GM12865 (cell line): ENCODE data around the gene LYRM4.
A peak's percentile ranks its signal among the peaks of the same experiment; 100 is the strongest.

Source experiments
- DNase-seq: peaks from one replicate; pipeline ENCODE4 v3.0.0; 2010; ENCODE audit warnings: low read depth
- H3K4me3 ChIP-seq: 2 replicates; pipeline ENCODE4 v1.5.1; 2011; ENCODE audit warnings: mild to moderate bottlenecking, low read depth, low read length, control low read depth
- TF ChIP-seq, protein P1 (sequence below): IDR thresholded peaks from 2 replicates; pipeline ENCODE4 v1.5.1; 2011; ENCODE audit warnings: low read length, control low read depth, low read depth, inconsistent platforms; ENCODE audit not compliant: insufficient read depth; ENCODE audit errors: missing control alignments

The LYRM4 gene

DNA sequence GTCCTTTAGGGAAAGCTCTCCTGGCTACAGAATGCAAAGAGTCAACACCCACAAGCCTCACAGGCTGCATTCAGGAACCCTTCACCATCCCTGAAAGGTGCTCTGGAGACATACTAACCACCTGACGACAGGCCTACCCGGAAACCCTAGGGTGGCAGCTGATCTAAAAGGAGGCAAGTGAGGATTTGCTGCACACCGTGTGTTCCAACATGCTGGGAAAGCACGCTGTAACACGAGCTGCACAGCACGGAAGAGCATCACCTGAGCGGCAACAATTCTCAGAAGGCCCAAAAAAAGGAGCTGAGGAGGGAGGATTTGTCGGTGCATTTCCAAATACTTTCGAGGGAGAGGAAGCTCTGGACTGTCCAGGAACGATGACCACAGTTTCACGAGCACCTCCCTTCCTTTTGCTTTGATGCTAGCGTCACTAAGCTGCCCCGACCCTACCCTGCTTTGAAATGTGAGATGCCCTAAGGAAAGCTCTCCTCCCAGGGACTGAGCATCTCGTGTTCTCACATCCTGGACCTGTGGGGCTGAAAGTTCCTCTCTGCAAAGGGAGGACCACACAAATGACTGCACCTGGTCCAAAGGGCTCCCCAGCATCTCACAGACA lies 88.6 kb downstream of the LYRM4 start:
- TF ChIP-seq, protein P1, sequence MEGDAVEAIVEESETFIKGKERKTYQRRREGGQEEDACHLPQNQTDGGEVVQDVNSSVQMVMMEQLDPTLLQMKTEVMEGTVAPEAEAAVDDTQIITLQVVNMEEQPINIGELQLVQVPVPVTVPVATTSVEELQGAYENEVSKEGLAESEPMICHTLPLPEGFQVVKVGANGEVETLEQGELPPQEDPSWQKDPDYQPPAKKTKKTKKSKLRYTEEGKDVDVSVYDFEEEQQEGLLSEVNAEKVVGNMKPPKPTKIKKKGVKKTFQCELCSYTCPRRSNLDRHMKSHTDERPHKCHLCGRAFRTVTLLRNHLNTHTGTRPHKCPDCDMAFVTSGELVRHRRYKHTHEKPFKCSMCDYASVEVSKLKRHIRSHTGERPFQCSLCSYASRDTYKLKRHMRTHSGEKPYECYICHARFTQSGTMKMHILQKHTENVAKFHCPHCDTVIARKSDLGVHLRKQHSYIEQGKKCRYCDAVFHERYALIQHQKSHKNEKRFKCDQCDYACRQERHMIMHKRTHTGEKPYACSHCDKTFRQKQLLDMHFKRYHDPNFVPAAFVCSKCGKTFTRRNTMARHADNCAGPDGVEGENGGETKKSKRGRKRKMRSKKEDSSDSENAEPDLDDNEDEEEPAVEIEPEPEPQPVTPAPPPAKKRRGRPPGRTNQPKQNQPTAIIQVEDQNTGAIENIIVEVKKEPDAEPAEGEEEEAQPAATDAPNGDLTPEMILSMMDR = no peak
- H3K4me3 ChIP-seq = no peak overlapping the region
- DNase-seq = no peak

GRCh38 chr6:5167501-5167900 lies 93.2 kb downstream of the LYRM4 start:
- no peak for DNase-seq
- TF ChIP-seq, protein P1 = no peak
- no peak overlapping the region for H3K4me3 ChIP-seq

DNA sequence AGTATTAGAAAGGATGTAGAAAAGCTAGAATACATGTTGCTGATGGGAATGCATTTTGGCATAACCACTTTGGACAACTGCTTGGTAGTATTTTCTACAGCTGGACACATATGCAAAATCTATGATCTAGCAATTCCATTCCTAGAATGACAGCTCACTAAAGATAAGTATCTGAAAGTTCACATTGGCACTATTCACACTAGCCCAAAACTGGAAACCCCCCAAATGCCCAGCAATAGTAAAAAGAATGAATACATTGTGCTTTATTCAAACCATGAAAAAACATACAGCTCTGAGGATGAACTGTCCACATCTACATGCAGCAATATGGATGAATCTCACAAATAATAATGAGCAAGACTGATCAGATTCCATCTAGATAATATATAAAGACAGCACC lies 96.7 kb downstream of the LYRM4 start:
- peak; percentile 35 for DNase-seq
- no peak overlapping the region for H3K4me3 ChIP-seq
- TF ChIP-seq, protein P1 = no peak

DNA sequence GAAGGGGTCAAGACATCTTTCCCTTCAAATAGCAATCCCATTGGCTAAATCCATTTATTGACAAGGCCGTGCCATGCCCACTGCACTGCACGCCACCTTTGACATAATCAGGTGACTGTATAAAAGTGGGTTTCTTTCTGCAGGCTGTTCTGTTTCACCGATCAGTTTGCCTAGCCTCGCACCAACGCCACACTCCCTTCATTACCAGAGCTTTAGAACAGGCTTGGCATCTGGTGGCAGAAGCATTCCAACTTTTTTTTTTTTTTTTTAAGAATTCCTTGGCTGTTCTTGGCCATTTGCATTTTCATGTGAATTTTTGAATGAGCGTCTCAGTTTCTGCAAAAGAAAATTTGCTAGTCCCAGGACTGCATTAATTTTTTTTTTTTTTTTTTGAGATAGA lies 97.5 kb downstream of the LYRM4 start:
- no peak overlapping the region for H3K4me3 ChIP-seq
- DNase-seq = no peak
- TF ChIP-seq, protein P1 = no peak

DNA sequence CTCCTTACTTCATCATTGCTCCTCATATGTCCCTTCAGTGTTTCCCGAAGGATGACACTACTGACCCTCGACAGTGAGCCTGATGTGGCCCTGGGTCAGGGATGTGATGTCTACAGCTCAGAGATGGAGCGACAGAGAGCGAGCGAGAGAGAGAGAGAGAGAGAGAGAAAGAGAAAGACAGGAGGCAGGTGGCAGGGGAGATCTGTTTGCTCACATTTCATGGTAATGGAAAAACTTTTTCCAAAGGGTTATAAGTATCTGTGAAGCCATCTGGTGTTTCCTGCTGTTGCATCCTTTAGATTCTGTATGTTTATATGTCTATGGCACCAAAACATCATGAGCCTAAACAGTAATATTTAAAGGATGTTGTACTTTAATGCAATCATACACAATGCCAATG lies 98.4 kb downstream of the LYRM4 start:
- no peak overlapping the region for H3K4me3 ChIP-seq
- no peak for DNase-seq
- TF ChIP-seq, protein P1 = no peak

- TF ChIP-seq, protein P1 = no peak
- H3K4me3 ChIP-seq = no peak overlapping the region
- no peak for DNase-seq
These were observed 100.5 kb downstream of the LYRM4 start for GRCh38 chr6:5160206-5160605.

- TF ChIP-seq, protein P1 = no peak
- no peak overlapping the region for H3K4me3 ChIP-seq
- no peak for DNase-seq
These were observed 101.6 kb downstream of the LYRM4 start for GRCh38 chr6:5159162-5159561.
